H1 (cell line): ENCODE data around the gene DNAL1. TPM values are rescaled to one million over a fixed set of nuclear protein-coding genes. Genes with fewer than 3 reads are reported as not detected.

ENCODE experiments used
- CTCF ChIA-PET: fragments of 300-600 bp; sonication (Branson Sonifier 250); formaldehyde crosslinking; loops from one replicate; lab custom pipeline; 2021; ENCODE audit not compliant: partially characterized antibody; lab: Charles Lee
- POLR2A ChIA-PET: fragments of 300-600 bp; sonication (Branson Sonifier 250); formaldehyde crosslinking; loops from one replicate; lab custom pipeline; 2021; ENCODE audit warnings: inconsistent platforms; ENCODE audit not compliant: partially characterized antibody; lab: Charles Lee
- DNase-seq, 2 experiments: peaks; one replicate each; pipeline versions ENCODE4 v3.0.0 to v3.0.0-alpha.2; 2010 to 2022; ENCODE audit warnings: low spot score in 2 of 2, low read depth in 1 of 2, mixed read lengths in 1 of 2
- FAIRE-seq: peaks from 2 replicates; lab custom pipeline; 2011; peaks lifted over from hg19 to GRCh38; lab: Jason Lieb, UNC
- H2AFZ ChIP-seq: 2 replicates; pipeline ENCODE4 v1.8.1; 2012; ENCODE audit warnings: low read length, inconsistent platforms
- H2AK5ac ChIP-seq: 2 replicates; pipeline ENCODE4 v1.6.1; 2013; ENCODE audit warnings: low read depth, low read length
- H2BK120ac ChIP-seq: replicated peaks from 2 replicates; pipeline ENCODE3; 2013; ENCODE audit warnings: low read depth, low read length, inconsistent platforms
- H2BK12ac ChIP-seq: 2 replicates; pipeline ENCODE4 v1.6.1; 2013; ENCODE audit warnings: low read depth, low read length
- H2BK15ac ChIP-seq: 2 replicates; pipeline ENCODE4 v1.6.1; 2013; ENCODE audit warnings: low read length
- H2BK20ac ChIP-seq: 2 replicates; pipeline ENCODE4 v1.6.1; 2013; ENCODE audit warnings: low read length
- H2BK5ac ChIP-seq: 2 replicates; pipeline ENCODE4 v1.6.1; 2013; ENCODE audit warnings: low read depth, low read length
- H3K14ac ChIP-seq: 2 replicates; pipeline ENCODE4 v1.6.1; 2013; ENCODE audit warnings: inconsistent platforms; ENCODE audit not compliant: insufficient read length
- H3K18ac ChIP-seq: 2 replicates; pipeline ENCODE4 v1.6.1; 2013; ENCODE audit warnings: low read length; ENCODE audit errors: extremely low read depth
- H3K23ac ChIP-seq: 2 replicates; pipeline ENCODE4 v1.6.1; 2013; ENCODE audit warnings: inconsistent platforms; ENCODE audit not compliant: insufficient read length
- H3K23me2 ChIP-seq: 2 replicates; pipeline ENCODE4 v1.6.1; 2013; ENCODE audit warnings: low read depth, low read length
- H3K27ac ChIP-seq: 2 replicates; pipeline ENCODE4 v1.6.1; 2011; ENCODE audit warnings: low read depth, low read length, inconsistent platforms
- H3K27me3 ChIP-seq, 4 experiments: replicated peaks in 1 of 4; 1 replicate in 1 of 4; 2 replicates in 3 of 4; pipeline versions ENCODE4 v1.6.1 to v1.8.1; 2011 to 2013; ENCODE audit warnings: low read length in 3 of 4, mild to moderate bottlenecking in 3 of 4, inconsistent platforms in 2 of 4, mixed read lengths in 2 of 4, moderate library complexity in 1 of 4; ENCODE audit not compliant: control insufficient read depth in 3 of 4, insufficient read depth in 3 of 4; ENCODE audit errors: extremely low read depth in 1 of 4
- H3K36me3 ChIP-seq, 4 experiments: 2 replicates each; pipeline versions ENCODE4 v1.6.1 to v1.8.1; 2011 to 2013; ENCODE audit warnings: mild to moderate bottlenecking in 4 of 4, low read length in 3 of 4, moderate library complexity in 2 of 4, control low read depth in 1 of 4, inconsistent platforms in 1 of 4; ENCODE audit not compliant: insufficient read depth in 4 of 4, control insufficient read depth in 2 of 4
- H3K4ac ChIP-seq: replicated peaks from 2 replicates; pipeline ENCODE3; 2013; ENCODE audit warnings: low read length, low read depth, mixed read lengths, inconsistent platforms; ENCODE audit not compliant: insufficient read length
- H3K4me1 ChIP-seq, 4 experiments: replicated peaks in 1 of 4; 1 replicate in 1 of 4; 2 replicates in 3 of 4; pipeline versions ENCODE4 v1.6.1 to v1.8.1; 2011 to 2013; ENCODE audit warnings: low read length in 3 of 4, inconsistent platforms in 2 of 4, mixed read lengths in 1 of 4; ENCODE audit not compliant: insufficient read depth in 4 of 4, control insufficient read depth in 3 of 4
- H3K4me2 ChIP-seq, 2 experiments: 2 replicates each; pipeline versions ENCODE4 v1.6.1 to v1.8.1; 2011 to 2013; ENCODE audit warnings: low read depth in 2 of 2, low read length in 2 of 2, control low read depth in 1 of 2, inconsistent platforms in 1 of 2, mild to moderate bottlenecking in 1 of 2; ENCODE audit not compliant: insufficient read depth in 1 of 2
- H3K4me3 ChIP-seq, 4 experiments: fragments of 200-600, 300-600 bp in 1 of 4; sonication (generic), shearing (Covaris generic), sonication (Bioruptor Twin) in 1 of 4; 2 replicates each; pipeline versions ENCODE4 v1.5.1 to v1.8.1; 2011 to 2016; ENCODE audit warnings: low read length in 4 of 4, low read depth in 3 of 4, control low read depth in 2 of 4, inconsistent platforms in 2 of 4, mild to moderate bottlenecking in 2 of 4, mixed read lengths in 1 of 4, moderate library complexity in 1 of 4; ENCODE audit not compliant: insufficient read depth in 2 of 4; ENCODE audit errors: extremely low read depth in 1 of 4
- H3K56ac ChIP-seq: replicated peaks from 2 replicates; pipeline ENCODE3; 2013; ENCODE audit warnings: low read depth, mild to moderate bottlenecking, mixed read lengths, low read length, inconsistent platforms; ENCODE audit not compliant: insufficient read length
- H3K79me1 ChIP-seq: 2 replicates; pipeline ENCODE4 v1.6.1; 2013; ENCODE audit warnings: low read depth, low read length, control low read depth
- H3K79me2 ChIP-seq, 2 experiments: 2 replicates each; pipeline versions ENCODE4 v1.6.1 to v1.8.1; 2012 to 2013; ENCODE audit warnings: low read length in 2 of 2, mild to moderate bottlenecking in 2 of 2, inconsistent platforms in 1 of 2; ENCODE audit not compliant: insufficient read depth in 2 of 2, control insufficient read depth in 1 of 2
- H3K9ac ChIP-seq, 4 experiments: replicated peaks in 1 of 4; 1 replicate in 1 of 4; 2 replicates in 3 of 4; pipeline versions ENCODE4 v1.6.1 to v1.8.1; 2011 to 2013; ENCODE audit warnings: low read depth in 3 of 4, low read length in 3 of 4, control low read depth in 2 of 4, mild to moderate bottlenecking in 2 of 4, moderate library complexity in 2 of 4, inconsistent platforms in 1 of 4; ENCODE audit errors: extremely low read depth in 1 of 4
- H3K9me3 ChIP-seq, 2 experiments: 2 replicates each; pipeline versions ENCODE4 v1.6.1 to v1.8.1; 2012 to 2013; ENCODE audit warnings: mild to moderate bottlenecking in 2 of 2, moderate library complexity in 2 of 2, control low read depth in 1 of 2, inconsistent platforms in 1 of 2, low read depth in 1 of 2, low read length in 1 of 2, mixed read lengths in 1 of 2; ENCODE audit not compliant: insufficient read depth in 2 of 2
- H4K20me1 ChIP-seq, 2 experiments: replicated peaks in 1 of 2; 2 replicates each; pipeline versions ENCODE3 to v1.8.1; 2011 to 2013; ENCODE audit warnings: inconsistent platforms in 2 of 2, low read length in 2 of 2, mild to moderate bottlenecking in 1 of 2; ENCODE audit not compliant: insufficient read depth in 2 of 2, control insufficient read depth in 1 of 2
- H4K5ac ChIP-seq: 2 replicates; pipeline ENCODE4 v1.6.1; 2013; ENCODE audit warnings: low read length, low read depth, mixed read lengths, inconsistent platforms; ENCODE audit not compliant: insufficient read length
- H4K8ac ChIP-seq: 2 replicates; pipeline ENCODE4 v1.8.0; 2013; ENCODE audit warnings: mild to moderate bottlenecking, moderate library complexity, low read length, inconsistent platforms; ENCODE audit not compliant: insufficient read depth; ENCODE audit errors: extremely low read depth
- H4K91ac ChIP-seq: replicated peaks from 2 replicates; pipeline ENCODE3; 2013; ENCODE audit warnings: low read length, mixed read lengths, inconsistent platforms; ENCODE audit not compliant: insufficient read length
- CBX8 ChIP-seq: fragments of 300-800, 300-1000 bp; sonication (generic); IDR thresholded peaks from 2 replicates; pipeline ENCODE4 v1.7.1; 2016; ENCODE audit warnings: low read depth, low read length, borderline replicate concordance
- GABPA ChIP-seq: IDR thresholded peaks from 2 replicates; pipeline ENCODE4 v1.6.1; 2011; ENCODE audit warnings: mild to moderate bottlenecking, low read length, moderate library complexity, borderline replicate concordance; ENCODE audit not compliant: insufficient read depth
- KDM5A ChIP-seq: fragments of 200-600 bp; IDR thresholded peaks from 2 replicates; pipeline ENCODE4 v1.7.1; 2012; ENCODE audit warnings: mild to moderate bottlenecking, low read length, inconsistent platforms, mixed read lengths
- PHF8 ChIP-seq: fragments of 200-600 bp; sonication (generic); conservative IDR thresholded peaks from 2 replicates; pipeline ENCODE4 v1.7.1; 2012; ENCODE audit warnings: low read depth, mild to moderate bottlenecking, inconsistent platforms, low read length, moderate library complexity
- TAF7 ChIP-seq: optimal IDR thresholded peaks from 2 replicates; pipeline ENCODE3; 2011; ENCODE audit warnings: low read depth, mild to moderate bottlenecking, inconsistent platforms, low read length, moderate library complexity, borderline replicate concordance
- WGBS, 2 experiments: shearing (Covaris generic) in 1 of 2; methylation state at CpG; one replicate each; pipeline versions ENCODE4 v1.1.6 to v1.1.7; 2013 to 2015; ENCODE audit warnings: low lambda C conversion rate in 2 of 2, mixed read lengths in 2 of 2, inconsistent platforms in 1 of 2, low coverage in 1 of 2, missing lambda C conversion rate in 1 of 2; ENCODE audit not compliant: insufficient replicate concordance in 2 of 2, insufficient coverage in 1 of 2, insufficient read length in 1 of 2; ENCODE audit errors: extremely low coverage in 1 of 2, missing lambda C conversion rate in 1 of 2; 5-methylcytosine and 5-hydroxymethylcytosine counted together
- polyA plus RNA-seq, 7 experiments: library from polyadenylated mRNA; depleted of rRNA in 3 of 7; stranded (reverse) in 5 of 7; unstranded in 2 of 7; fragments of >200 nt in 5 of 7; fragments of 200-250 nt in 2 of 7; gene quantifications; 1 replicate in 5 of 7; 2 replicates in 1 of 7; 4 replicates in 1 of 7; pipeline versions ENCODE4 v1.2.1 to v1.2.3, GENCODE V29; 2011 to 2013; ENCODE audit warnings: missing spikeins in 2 of 7, mixed read lengths in 2 of 7
- total RNA-seq: library from RNA; stranded (reverse); fragmentation: NEBNext Ultra II Directional; extraction: Animal tissue kit (Norgen Biotek cat#: 25700); gene quantifications from 2 replicates; pipeline ENCODE4 v1.2.1, GENCODE V29; 2021
- TF ChIP-seq, protein P1 (sequence below), 3 experiments: IDR thresholded peaks; 1 replicate in 2 of 3; 2 replicates in 1 of 3; pipeline versions ENCODE4 v1.5.1 to v1.6.1; 2011; ENCODE audit warnings: low read length in 3 of 3, mild to moderate bottlenecking in 3 of 3, inconsistent platforms in 2 of 3, low read depth in 1 of 3, moderate library complexity in 1 of 3; ENCODE audit not compliant: insufficient read depth in 1 of 3; ENCODE audit errors: control extremely low read depth in 1 of 3
- TF ChIP-seq, protein P2 (sequence below): IDR thresholded peaks from 2 replicates; pipeline ENCODE4 v1.6.1; 2012; ENCODE audit warnings: low read length, inconsistent platforms

Gene DNAL1
- total and polyA plus RNA-seq, 2 of the 8 experiments (the other 6 are each of a cell fraction or from before 2014, with no cell fraction given): 2.8 to 16.8 TPM

DNA sequence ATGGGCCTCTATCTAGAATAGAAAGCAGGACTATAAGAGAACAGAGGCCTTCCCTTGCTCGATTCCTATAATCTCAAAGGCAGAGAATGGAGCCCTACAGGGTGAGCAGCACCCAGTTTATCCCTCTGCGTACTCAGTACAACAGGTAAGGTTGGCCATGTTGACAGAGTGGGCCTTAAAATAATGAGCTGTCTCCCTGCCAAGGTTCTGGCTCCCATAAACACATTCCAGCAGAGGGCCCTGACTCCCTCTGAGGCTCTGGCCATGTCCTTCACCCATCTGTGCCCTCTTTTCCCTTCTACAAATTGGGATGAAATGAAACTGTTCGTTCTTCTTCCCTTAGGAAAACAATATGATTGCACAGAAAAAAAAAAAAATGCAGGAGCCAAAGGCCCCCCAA is 86.3 kb downstream of the DNAL1 start:
- no peak overlapping the region for H2BK120ac ChIP-seq
- no peak overlapping the region for H2BK5ac ChIP-seq
- no peak overlapping the region for H3K4ac ChIP-seq
- H3K14ac ChIP-seq: no peak overlapping the region
- TF ChIP-seq TAF7 (no peak), PHF8 (no peak), CBX8 (no peak), KDM5A (no peak), GABPA (no peak)
- TF ChIP-seq, protein P1, sequence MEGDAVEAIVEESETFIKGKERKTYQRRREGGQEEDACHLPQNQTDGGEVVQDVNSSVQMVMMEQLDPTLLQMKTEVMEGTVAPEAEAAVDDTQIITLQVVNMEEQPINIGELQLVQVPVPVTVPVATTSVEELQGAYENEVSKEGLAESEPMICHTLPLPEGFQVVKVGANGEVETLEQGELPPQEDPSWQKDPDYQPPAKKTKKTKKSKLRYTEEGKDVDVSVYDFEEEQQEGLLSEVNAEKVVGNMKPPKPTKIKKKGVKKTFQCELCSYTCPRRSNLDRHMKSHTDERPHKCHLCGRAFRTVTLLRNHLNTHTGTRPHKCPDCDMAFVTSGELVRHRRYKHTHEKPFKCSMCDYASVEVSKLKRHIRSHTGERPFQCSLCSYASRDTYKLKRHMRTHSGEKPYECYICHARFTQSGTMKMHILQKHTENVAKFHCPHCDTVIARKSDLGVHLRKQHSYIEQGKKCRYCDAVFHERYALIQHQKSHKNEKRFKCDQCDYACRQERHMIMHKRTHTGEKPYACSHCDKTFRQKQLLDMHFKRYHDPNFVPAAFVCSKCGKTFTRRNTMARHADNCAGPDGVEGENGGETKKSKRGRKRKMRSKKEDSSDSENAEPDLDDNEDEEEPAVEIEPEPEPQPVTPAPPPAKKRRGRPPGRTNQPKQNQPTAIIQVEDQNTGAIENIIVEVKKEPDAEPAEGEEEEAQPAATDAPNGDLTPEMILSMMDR (IDR thresholded peaks at IDR 0.05; ENCODE audit: control extremely low read depth in 1 of 3, insufficient read depth in 1 of 3, low read depth in 1 of 3, low read length in 3 of 3): no peak
- TF ChIP-seq, protein P2, sequence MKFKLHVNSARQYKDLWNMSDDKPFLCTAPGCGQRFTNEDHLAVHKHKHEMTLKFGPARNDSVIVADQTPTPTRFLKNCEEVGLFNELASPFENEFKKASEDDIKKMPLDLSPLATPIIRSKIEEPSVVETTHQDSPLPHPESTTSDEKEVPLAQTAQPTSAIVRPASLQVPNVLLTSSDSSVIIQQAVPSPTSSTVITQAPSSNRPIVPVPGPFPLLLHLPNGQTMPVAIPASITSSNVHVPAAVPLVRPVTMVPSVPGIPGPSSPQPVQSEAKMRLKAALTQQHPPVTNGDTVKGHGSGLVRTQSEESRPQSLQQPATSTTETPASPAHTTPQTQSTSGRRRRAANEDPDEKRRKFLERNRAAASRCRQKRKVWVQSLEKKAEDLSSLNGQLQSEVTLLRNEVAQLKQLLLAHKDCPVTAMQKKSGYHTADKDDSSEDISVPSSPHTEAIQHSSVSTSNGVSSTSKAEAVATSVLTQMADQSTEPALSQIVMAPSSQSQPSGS: no peak
- FAIRE-seq (no peak), DNase-seq (no peak)
- no peak overlapping the region for H2AK5ac ChIP-seq
- no peak overlapping the region for H3K4me3 ChIP-seq
- H4K91ac ChIP-seq: no peak overlapping the region
- H3K27ac ChIP-seq: no peak overlapping the region
- ChIA-PET CTCF (interaction anchor here (0.5 to 13.7 kb wide), 12 partner anchors 11 to 232 kb away, joined by 3 to 179 read pairs (median 4); a partner anchor contains a TSS), POLR2A (interaction anchor here (0.8 to 1.1 kb wide), 2 partner anchors 154 to 554 kb away, joined by 3 read pairs; no protein-coding TSS in a partner anchor)
- no peak overlapping the region for H3K18ac ChIP-seq
- no peak overlapping the region for H4K8ac ChIP-seq
- no peak overlapping the region for H2BK15ac ChIP-seq
- H3K4me2 ChIP-seq: no peak overlapping the region
- H3K79me2 ChIP-seq: no peaks in the 10 kb centered on the region
- H3K79me1 ChIP-seq: no peaks in the 10 kb centered on the region
- no peaks in the 10 kb centered on the region for H3K9me3 ChIP-seq
- H2BK12ac ChIP-seq: no peak overlapping the region
- no peaks in the 10 kb centered on the region for H4K20me1 ChIP-seq
- peaks cover 0 to 4% (median 3%) of the 10 kb centered on the region in 4 experiments; a peak in 3 of 7 replicates for H3K4me1 ChIP-seq
- H3K9ac ChIP-seq: no peak overlapping the region
- H2AFZ ChIP-seq: no peak overlapping the region
- H2BK20ac ChIP-seq: no peak overlapping the region
- H3K27me3 ChIP-seq: no peaks in the 10 kb centered on the region
- no peaks in the 10 kb centered on the region for H3K23me2 ChIP-seq
- peaks cover 0 to 4% (median 0%) of the 10 kb centered on the region in 4 experiments; a peak in 2 of 8 replicates for H3K36me3 ChIP-seq
- H4K5ac ChIP-seq: no peak overlapping the region
- H3K23ac ChIP-seq: no peak overlapping the region
- H3K56ac ChIP-seq: no peak overlapping the region
- WGBS, 2 experiments: 86% methylated on average over 3 of the region's 3 CpGs; no CpG with 5 or more reads in 1 of the 2 experiments
